Jurkat, Clone E6-1 (cell line): ENCODE measurements around the gene PTER. TPM values are rescaled to one million over a fixed set of nuclear protein-coding genes. Genes with fewer than 3 reads are reported as not detected.
A peak's percentile ranks its signal among the peaks of the same experiment; 100 is the strongest.

Source experiments
- DNase-seq: peaks from one replicate; pipeline ENCODE4 v3.0.0-alpha.2; 2011; ENCODE audit warnings: low read depth, low spot score
- H3K4me3 ChIP-seq: 2 replicates; pipeline ENCODE4 v1.5.1; 2011; ENCODE audit warnings: mild to moderate bottlenecking, low read length, control low read depth, moderate library complexity
- polyA plus RNA-seq: library from polyadenylated mRNA; unstranded; fragments of >200 nt; gene quantifications from one replicate; pipeline ENCODE4 v1.2.1, GENCODE V29; 2012; ENCODE audit warnings: missing spikeins; ENCODE audit not compliant: insufficient read length, insufficient read depth

The PTER gene
- 19.0 TPM for polyA plus RNA-seq

- peak; percentile 96 for DNase-seq
- peak within 1 kb of the TSS; percentile 82 for H3K4me3 ChIP-seq
Observed at GRCh38 chr10:16436758-16437539, at the start of gene PTER. PTER (plus strand) TSS chr10:16437010; CDS start chr10:16484385, 47,375 bp downstream.

GRCh38 chr10:16392531-16393069 lies 44.2 kb upstream of the PTER start:
- no peak for DNase-seq
- H3K4me3 ChIP-seq, result no peak overlapping the region

DNA sequence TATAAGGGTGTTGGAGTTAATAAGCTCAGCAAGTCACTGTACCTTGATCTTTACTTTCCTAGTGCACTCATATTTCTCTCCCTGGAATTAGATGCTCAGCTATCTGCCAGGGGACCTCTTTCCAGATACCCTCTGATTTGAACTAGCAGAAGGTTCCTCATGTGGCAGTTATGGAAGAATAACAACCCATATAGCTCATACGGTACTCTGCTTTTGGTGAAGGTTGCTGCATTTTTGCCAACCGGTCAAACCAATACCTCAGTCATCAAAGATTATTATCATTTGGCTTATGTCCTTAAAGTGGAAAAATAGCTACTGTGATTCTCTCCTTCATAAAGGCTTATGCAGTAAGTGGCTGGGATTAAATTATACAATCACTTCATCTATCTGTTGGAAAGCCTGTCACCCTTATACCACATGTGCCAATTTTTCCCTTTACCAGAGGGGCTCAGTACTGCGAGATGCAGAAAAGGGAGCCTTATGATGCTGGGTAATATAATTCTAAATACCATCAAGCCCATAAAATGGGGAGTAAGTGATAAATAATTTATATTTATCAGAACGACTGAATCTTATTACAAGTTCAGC lies 43.4 kb upstream of the PTER start:
- H3K4me3 ChIP-seq, result no peak overlapping the region
- DNase-seq, result no peak

GRCh38 chr10:16401416-16401815 lies 35.4 kb upstream of the PTER start:
- peak; percentile 8 for DNase-seq
- H3K4me3 ChIP-seq, result no peak overlapping the region

- peak; percentile 16 for DNase-seq
- no peak overlapping the region for H3K4me3 ChIP-seq
Observed at GRCh38 chr10:16408379-16408778, 28.4 kb upstream of the PTER start.

- no peak overlapping the region for H3K4me3 ChIP-seq
- DNase-seq, result no peak
Observed at GRCh38 chr10:16417341-16417740, 19.5 kb upstream of the PTER start.

DNA sequence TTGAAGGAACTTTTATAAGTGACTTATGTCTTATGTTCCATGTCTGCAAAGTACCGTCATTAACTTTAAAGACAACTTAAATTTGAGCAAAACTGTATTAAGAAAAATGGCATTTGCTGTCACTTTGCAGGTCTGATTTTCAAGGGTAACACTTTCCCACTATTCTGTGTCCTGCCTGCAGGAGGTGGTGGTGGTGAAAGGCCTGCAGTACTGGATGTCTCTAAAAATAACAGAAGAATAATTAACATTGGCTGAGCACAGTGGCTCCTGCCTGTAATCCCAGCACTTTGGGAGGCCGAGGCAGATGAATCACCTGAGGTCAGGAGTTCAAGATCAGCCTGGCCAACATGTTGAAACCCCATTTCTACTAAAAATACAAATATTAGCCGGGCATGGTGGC lies 13.2 kb upstream of the PTER start:
- H3K4me3 ChIP-seq, result no peak overlapping the region
- DNase-seq, result no peak

DNA sequence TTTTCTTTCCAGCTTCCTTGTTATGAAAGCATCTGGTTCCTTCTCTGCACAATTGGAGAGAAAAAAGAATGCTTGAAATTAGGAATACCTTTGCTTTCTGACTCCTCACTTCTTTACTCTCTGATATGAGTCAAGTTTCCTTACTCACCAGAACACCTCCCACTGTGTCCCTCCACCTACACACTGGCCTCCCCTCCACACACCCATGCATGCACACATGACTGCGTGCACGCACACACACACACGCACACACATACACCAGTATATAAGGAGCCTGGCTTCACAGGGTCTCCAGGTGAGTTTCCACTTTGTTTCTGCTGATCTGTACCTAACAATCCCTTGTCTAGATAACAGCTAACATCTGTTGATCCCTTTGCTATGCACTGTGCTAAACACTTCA lies 11.4 kb upstream of the PTER start:
- DNase-seq, result no peak
- no peak overlapping the region for H3K4me3 ChIP-seq

DNA sequence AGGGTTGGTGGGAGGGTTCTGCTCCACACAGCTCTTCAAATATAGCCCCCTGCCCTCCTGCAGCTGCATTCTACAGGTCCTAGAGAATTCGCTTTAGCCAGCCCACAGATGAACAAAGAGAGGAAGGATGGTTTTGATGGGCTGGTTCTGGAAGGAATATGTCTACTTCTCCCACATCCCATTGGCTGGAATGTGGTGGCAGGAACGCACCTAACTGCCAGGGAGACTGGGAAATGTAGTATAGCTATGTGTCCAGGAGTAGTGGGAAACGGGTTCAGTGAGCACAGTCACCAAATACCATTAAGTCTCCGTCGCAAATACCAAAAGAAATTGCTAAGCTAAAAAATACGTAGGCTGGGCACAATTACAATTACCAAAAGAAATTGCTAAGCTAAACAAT lies 7.3 kb upstream of the PTER start:
- no peak for DNase-seq
- H3K4me3 ChIP-seq, result no peak overlapping the region

- peak overlapping the region; percentile 82 for H3K4me3 ChIP-seq
- no peak for DNase-seq
Observed at GRCh38 chr10:16436367-16436757, 448 bp upstream of the PTER start.

GRCh38 chr10:16437540-16437894 lies 707 bp downstream of the PTER start:
- peak overlapping the region; percentile 82 for H3K4me3 ChIP-seq
- no peak for DNase-seq

DNA sequence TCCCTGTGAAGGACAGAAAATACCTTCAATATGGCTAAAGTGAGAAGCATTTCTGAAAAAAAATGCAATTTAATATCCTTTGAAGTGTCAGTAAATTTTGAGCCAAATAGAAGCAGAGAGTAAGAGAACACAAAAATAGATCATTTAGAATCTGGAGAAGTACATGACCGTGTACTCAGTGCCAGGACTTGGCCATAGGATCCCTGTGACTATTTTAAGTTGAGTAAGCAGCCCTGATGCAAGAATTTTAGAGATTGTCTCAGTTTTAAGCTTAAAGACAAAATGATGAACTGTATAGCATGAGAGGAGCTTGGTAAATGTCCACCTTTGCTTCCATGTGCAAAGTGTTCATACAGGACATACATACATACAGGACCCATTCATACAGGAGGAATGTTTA lies 2.5 kb downstream of the PTER start:
- no peak overlapping the region for H3K4me3 ChIP-seq
- no peak for DNase-seq

DNA sequence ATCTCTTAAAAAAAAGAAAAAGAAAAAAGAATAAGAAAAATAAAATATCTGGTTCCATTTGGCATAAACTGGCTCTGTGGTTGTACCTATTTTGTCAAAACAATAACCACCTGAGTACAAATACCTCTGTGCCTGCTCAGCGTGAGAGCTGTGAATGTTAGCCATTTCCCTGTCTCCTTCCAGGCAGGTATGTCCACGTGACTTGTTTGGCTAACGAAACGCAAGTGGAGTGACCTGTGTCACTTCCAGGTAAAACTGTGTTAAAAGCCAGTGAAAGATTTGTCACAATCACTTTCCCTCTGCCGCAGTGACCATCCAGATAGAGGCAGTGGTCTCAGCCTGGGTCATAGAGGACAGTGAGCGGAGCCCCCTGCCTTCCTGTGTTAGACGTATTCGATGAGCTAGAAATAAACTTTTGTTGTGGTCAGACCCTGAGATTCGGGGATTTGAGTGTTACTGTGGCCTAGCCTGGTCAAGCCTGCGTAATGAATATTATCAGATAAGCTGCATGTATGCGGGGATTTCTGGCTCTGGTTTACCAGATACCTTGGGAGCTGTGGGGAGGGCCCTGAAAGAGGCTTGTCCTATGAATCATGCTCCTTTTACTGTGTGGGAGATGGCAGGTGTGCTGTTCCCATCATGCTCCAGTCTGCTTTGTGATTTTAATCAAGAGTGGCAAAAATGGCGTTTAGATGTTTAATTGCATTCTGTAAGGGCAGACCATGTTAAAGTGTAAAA lies 3.8 kb downstream of the PTER start:
- H3K4me3 ChIP-seq, result no peak overlapping the region
- DNase-seq, result no peak

DNA sequence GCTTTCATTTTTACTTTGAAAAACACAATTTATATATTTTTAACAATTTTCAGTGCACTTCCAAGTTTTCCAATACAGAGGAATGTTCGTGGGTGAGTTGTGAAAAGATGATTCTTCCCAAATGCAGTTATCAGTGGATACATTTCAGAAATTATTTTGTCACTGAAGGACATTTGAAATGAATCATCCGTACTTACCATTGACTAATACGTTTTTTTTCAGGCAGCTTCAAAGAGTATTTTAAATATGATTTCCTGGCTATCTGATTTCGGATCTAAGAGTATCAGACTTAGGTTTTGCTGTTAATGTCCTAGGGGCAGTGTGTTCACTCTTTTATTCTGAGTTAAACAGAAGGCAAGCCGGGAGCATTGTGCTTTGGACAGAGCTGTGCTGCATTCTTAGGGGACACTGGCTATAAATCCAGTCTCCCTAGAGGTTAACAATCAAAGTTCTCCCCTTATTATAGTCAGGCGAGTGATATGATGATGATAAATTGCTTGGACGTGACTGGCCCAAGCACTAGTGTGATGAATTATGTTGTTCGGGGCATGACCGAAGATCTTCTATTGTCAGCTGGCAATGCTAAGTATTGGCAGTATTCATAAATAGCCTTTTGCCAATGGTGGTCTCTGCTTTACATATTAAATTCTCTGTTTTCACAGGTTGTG lies 4.5 kb downstream of the PTER start:
- no peak for DNase-seq
- H3K4me3 ChIP-seq, result no peak overlapping the region

- no peak overlapping the region for H3K4me3 ChIP-seq
- no peak for DNase-seq
Observed at GRCh38 chr10:16442914-16443313, 6.1 kb downstream of the PTER start.

- DNase-seq, result no peak
- no peak overlapping the region for H3K4me3 ChIP-seq
Observed at GRCh38 chr10:16445770-16446469, 9.1 kb downstream of the PTER start.

- no peak overlapping the region for H3K4me3 ChIP-seq
- DNase-seq, result no peak
Observed at GRCh38 chr10:16449454-16449853, 12.6 kb downstream of the PTER start.

DNA sequence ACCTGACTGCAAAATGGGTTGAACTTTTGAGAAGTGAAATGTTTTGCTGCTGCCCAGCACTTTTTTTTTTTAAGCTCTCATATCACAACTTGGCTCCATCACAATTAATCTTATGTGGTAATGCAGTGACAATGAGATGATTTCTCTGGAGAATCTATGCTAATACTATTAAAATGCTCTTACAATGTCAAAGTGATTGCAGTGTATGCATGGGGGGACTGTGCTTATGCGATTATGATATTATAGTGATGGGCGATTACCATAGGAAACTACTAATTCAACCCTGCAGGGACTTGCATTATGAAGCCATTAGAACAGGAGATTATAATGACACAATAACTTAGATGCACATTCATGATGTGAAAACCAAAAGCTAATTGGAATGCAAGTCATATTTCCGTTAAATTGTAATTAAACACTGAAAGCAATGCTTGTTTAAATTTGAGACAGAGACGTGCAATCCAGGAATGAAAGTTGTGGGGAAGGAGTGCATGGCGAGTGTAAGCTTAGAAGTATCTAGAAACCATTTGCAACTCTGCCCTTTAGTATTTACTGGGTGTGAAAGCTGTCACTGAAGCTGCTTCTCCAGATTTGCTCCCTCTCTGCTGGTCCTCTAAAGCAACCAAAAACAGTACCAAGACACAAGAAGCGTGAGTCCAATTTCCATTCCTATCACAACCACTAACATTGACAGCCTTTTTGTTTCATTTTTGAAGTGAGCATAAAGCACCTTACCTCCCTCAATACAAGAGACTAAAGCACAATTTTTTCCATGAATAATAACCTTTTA lies 21.6 kb downstream of the PTER start:
- DNase-seq, result no peak
- no peak overlapping the region for H3K4me3 ChIP-seq
